Omental fat pad (tissue), 4 donors: Measurements from ENCODE around the gene COX11. TPM values are rescaled to one million over a fixed set of nuclear protein-coding genes. Genes with fewer than 3 reads are reported as not detected.

Experiments used
- ATAC-seq: fragments of 150-250 bp; one replicate; pipeline ENCODE4 v1.9.1; 2016; ENCODE audit warnings: mild to moderate bottlenecking, moderate library complexity; ENCODE audit not compliant: low FRiP score
- DNase-seq: peaks from one replicate; pipeline ENCODE4 v3.0.0-alpha.2; 2019; ENCODE audit warnings: low spot score
- total RNA-seq, 4 donors: library from RNA; depleted of rRNA; stranded (reverse); fragments of >200 nt; gene quantifications; one replicate each; pipeline ENCODE4 v1.1.0, GENCODE V29; 2016
- TF ChIP-seq, protein P1 (sequence below), 3 donors: fragments of 450-650 bp; IDR thresholded peaks; one replicate each; pipeline ENCODE4 v1.5.1; 2016 to 2017; ENCODE audit warnings: antibody characterized with exemption in 3 of 3, mild to moderate bottlenecking in 3 of 3, moderate library complexity in 2 of 3

The COX11 gene
- total RNA-seq, 4 donors from 2014 or later = 27.9 to 52.0 (median 43.8) TPM

DNA sequence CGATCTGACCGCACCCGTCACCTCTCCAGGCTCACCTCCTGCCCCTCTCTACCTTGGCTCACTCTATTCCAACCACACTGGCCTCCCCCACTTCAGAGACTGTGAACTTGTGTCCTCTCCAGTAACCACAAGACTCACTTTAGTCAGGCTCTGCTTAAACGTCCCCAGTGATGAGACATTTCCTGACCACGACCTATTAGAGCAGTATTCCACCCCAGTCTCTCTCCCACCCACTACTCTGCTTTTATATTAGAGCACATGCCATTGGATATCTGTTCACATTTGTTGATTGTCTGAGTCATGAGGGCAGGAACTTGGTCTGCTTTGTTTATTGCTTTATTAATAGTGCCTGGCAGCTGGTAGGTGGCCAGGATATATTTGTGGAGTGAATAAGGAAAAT lies 20.1 kb downstream of the COX11 start:
- ATAC-seq = no peak
- DNase-seq = no peak
- TF ChIP-seq, protein P1, sequence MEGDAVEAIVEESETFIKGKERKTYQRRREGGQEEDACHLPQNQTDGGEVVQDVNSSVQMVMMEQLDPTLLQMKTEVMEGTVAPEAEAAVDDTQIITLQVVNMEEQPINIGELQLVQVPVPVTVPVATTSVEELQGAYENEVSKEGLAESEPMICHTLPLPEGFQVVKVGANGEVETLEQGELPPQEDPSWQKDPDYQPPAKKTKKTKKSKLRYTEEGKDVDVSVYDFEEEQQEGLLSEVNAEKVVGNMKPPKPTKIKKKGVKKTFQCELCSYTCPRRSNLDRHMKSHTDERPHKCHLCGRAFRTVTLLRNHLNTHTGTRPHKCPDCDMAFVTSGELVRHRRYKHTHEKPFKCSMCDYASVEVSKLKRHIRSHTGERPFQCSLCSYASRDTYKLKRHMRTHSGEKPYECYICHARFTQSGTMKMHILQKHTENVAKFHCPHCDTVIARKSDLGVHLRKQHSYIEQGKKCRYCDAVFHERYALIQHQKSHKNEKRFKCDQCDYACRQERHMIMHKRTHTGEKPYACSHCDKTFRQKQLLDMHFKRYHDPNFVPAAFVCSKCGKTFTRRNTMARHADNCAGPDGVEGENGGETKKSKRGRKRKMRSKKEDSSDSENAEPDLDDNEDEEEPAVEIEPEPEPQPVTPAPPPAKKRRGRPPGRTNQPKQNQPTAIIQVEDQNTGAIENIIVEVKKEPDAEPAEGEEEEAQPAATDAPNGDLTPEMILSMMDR (IDR thresholded peaks at IDR 0.05) = no peak

DNA sequence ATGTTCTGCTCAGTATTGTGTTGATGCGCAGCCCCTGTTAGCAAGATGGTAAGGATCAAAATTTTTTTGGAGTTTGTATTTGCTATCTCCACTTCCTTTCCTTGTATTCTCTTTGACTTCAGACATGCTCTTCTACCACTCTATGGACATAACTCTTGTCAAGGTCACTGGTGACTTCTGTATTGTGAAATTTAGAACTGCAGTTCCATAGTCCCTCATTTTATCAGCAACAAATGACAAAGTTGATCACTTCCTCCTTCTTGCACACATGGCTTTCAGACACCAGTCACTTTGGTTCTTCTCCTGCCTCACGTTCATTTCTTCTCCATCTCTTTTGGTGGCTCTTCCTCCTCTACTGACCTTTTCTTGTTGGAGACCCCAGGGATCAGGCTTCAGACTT lies 21.1 kb downstream of the COX11 start:
- no peak for DNase-seq
- TF ChIP-seq, protein P1 (IDR thresholded peaks at IDR 0.05) = no peak
- ATAC-seq = no peak

DNA sequence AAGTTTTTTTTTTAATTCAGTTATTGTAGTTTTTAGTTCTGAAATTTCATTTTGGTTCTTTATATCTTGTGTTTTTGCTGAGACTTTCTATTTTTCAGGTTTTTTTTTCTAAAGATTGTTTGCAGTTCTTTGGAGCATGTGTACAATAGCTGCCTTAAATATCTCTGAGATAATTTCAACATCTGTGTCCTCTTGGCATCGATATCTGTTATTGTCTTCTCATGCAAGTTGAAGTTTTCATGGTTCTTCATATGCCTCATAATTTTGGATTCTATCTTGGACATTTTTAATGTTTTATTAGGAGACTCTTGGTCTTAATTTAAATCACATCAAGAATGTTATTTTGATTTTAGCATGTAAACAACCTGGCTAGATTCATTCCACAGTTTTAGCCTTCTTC lies 22.8 kb downstream of the COX11 start:
- ATAC-seq (no peak), DNase-seq (no peak)
- TF ChIP-seq, protein P1 (IDR thresholded peaks at IDR 0.05) = no peak

DNA sequence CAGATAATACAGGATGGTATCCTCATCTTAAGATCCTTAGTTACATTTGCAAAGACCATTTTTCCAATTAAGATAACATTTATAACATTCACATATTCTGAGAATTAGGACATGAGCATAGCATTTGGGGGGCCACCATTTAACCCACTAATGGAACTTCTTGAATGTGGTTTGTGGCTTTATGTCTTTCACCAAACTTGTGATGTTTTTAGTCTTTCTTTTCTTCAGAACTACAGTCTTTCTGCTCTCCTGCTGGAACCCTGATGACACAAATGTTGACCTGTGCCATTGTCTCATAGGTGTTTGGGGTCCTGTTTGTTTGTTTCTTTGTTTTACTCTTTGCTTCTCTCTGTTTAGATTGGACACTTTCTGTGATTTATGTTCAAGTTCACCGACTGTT lies 23.2 kb downstream of the COX11 start:
- DNase-seq (no peak), ATAC-seq (no peak)
- TF ChIP-seq, protein P1 (IDR thresholded peaks at IDR 0.05) = no peak

DNA sequence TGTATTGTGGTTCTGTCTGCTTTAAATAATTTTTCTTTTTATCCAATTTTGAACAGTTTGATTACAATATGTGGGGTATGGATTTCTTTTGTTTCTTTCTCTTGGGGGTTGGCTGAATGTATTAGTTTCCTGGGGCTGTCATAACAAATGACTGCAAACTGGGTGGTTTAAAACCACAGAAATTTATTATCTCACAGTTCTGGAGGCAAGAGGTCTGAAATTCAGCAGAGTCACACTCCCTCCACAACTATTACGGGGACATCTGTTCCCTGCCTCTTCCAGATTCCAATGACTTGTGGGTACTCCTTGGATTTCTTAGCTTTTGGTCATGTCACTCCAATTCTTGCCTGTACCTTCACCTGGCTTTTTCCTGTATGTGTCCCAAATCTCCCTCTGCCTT lies 23.7 kb downstream of the COX11 start:
- DNase-seq = no peak
- ATAC-seq = no peak
- TF ChIP-seq, protein P1 (IDR thresholded peaks at IDR 0.05) = no peak

DNA sequence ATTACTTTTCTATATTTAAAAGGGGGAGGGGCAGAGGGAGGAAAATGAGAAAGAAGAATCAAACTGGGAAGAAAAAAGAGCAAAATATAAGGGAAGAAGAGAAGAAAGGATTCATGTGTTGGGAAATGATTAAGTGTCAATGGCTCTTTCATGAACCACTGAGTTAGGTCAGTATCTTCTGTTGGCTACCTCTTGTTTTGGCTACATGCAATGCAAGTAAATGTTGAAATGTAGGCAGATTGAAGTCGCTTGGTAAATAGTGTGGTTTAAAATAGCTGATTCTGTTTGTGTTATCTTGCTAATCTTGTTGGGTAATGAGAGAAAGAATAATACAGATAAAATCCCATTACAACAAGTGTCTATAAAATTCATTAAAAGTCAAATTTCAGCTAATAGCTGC lies 27.2 kb downstream of the COX11 start:
- no peak for ATAC-seq

DNA sequence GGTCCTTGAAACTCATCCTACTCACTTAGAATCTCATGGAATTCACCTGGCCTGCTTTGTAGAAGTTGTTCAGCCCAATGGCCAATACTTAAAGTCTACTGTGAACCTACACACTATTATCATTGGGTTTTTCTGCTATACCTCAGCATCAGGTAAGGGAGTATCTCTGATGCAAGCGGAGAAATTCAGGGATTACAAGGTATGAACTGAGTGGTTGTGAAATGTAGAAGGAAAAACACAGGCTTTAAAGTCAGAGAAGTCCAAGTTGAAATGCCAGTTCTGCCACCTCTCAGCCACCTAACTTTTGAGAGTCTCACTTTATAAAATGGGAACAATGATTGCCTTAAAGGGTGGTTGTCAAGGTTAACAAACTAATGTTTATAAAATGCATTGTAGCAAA lies 31.0 kb downstream of the COX11 start:
- no peak for ATAC-seq
- TF ChIP-seq, protein P1 (IDR thresholded peaks at IDR 0.05) = no peak
- DNase-seq = no peak

More for the DNA sequence above, 27.2 kb downstream of the COX11 start:
- TF ChIP-seq, protein P1 (IDR thresholded peaks at IDR 0.05) = no peak
- DNase-seq = no peak
